CD4-positive, alpha-beta T cell treated with Interleukin-2 at 100 ng/mL for 4 hours (primary cell): ENCODE data around the gene AMPD1.

Experiments
- DNase-seq: peaks from one replicate; pipeline ENCODE4 v3.0.0-alpha.2; 2020; ENCODE audit warnings: low spot score

Gene AMPD1

GRCh38 chr1:114632427-114632826 lies 62.9 kb downstream of the AMPD1 start:
- no peak for DNase-seq

- DNase-seq, result no peak
Measured at GRCh38 chr1:114627107-114627506, 68.2 kb downstream of the AMPD1 start.

GRCh38 chr1:114623364-114623763 lies 72.0 kb downstream of the AMPD1 start:
- DNase-seq, result no peak
